Adrenal gland (tissue), 12 donors: ENCODE measurements around the gene PKMYT1. TPM values are rescaled to one million over a fixed set of nuclear protein-coding genes. Genes with fewer than 3 reads are reported as not detected.

ENCODE experiments used
- DNase-seq, 7 donors: peaks; one replicate each; pipeline ENCODE4 v3.0.0-alpha.2; 2019 to 2020
- H3K27ac ChIP-seq, 5 donors: fragments of 200-600 bp; sonication (generic) in 4 of 5; 1 replicate in 3 of 5; 2 replicates in 2 of 5; pipeline versions ENCODE4 v1.5.1 to v1.8.0; 2016 to 2020; ENCODE audit warnings: mild to moderate bottlenecking in 1 of 5
- H3K27me3 ChIP-seq: fragments of 200-600 bp; 2 replicates; pipeline ENCODE4 v1.8.0; 2021
- H3K36me3 ChIP-seq, 2 donors: fragments of 200-600 bp; replicated peaks in 1 of 2; 1 replicate in 1 of 2; 2 replicates in 1 of 2; pipeline versions ENCODE4 v1.5.1 to v1.8.0; 2018 to 2022
- H3K4me1 ChIP-seq, 2 donors: fragments of 200-600 bp; replicated peaks in 1 of 2; 1 replicate in 1 of 2; 2 replicates in 1 of 2; pipeline versions ENCODE4 v1.5.1 to v1.8.0; 2018 to 2021
- H3K4me3 ChIP-seq, 4 donors: fragments of 200-600 bp; sonication (generic) in 3 of 4; one replicate each; pipeline ENCODE4 v1.5.1; 2016 to 2018
- H3K9me3 ChIP-seq, 3 donors: fragments of 200-600 bp; sonication (generic) in 1 of 3; replicated peaks in 1 of 3; 1 replicate in 2 of 3; 2 replicates in 1 of 3; pipeline versions ENCODE4 v1.5.1 to v1.8.0; 2016 to 2021
- POLR2A ChIP-seq, 2 donors: fragments of 450-650 bp; IDR thresholded peaks; one replicate each; pipeline ENCODE4 v1.6.1; 2017; ENCODE audit warnings: antibody characterized with exemption in 2 of 2, mild to moderate bottlenecking in 2 of 2, moderate library complexity in 1 of 2
- WGBS, 4 donors: extraction: QIAGEN DNeasy Blood & Tissue Kit in 2 of 4; methylation state at CpG; one replicate each; pipeline versions ENCODE4 v1.1.5 to v1.1.7; 2013 to 2017; 5-methylcytosine and 5-hydroxymethylcytosine counted together
- intact Hi-C, 2 donors: fragments of 100-400 bp; cut with DNase I; formaldehyde crosslinking; loops; one replicate each; pipeline versions ENCODE4 v1.14.1 to v1.15.0; 2022 to 2023
- polyA plus RNA-seq, 3 donors: library from polyadenylated mRNA; stranded (reverse); fragments of 200-250 nt in 2 of 3; fragments of 350-450 nt in 1 of 3; fragmentation: Illumina TruSeq in 1 of 3; extraction: RNeasy Lipid Tissue Mini Kit (QIAGEN cat#74804) in 1 of 3; gene quantifications; one replicate each; pipeline ENCODE4 v1.2.3, GENCODE V29; 2013 to 2014
- total RNA-seq, 9 donors: library from RNA; depleted of rRNA in 4 of 9; stranded (reverse); fragments of >200 nt in 4 of 9; fragments of 120-200 nt in 1 of 9; fragmentation: NEBNext Ultra II Directional in 1 of 9; extraction: Animal tissue kit (Norgen Biotek cat#: 25700) in 1 of 9; gene quantifications; one replicate each; pipeline versions ENCODE4 v1.1.0 to v1.2.4, GENCODE V29; 2013 to 2023
- TF ChIP-seq, protein P1 (sequence below), 6 experiments: fragments of 450-650 bp in 4 of 6; fragments of 200-600 bp in 2 of 6; sonication (generic) in 1 of 6; IDR thresholded peaks; 1 replicate in 5 of 6; 2 replicates in 1 of 6; pipeline versions ENCODE4 v1.5.1 to v1.8.0; 2016 to 2021; ENCODE audit warnings: antibody characterized with exemption in 6 of 6, mild to moderate bottlenecking in 2 of 6, moderate library complexity in 1 of 6
- donor health status: healthy with polysubstance abuse.
- donor health status: Bipolar disorder and iron deficiency.
- donor health status: DM: yes; HTN: yes; CAD: no.
- donor health status: DM: no; HTN: no; CAD: no.
- donor health status: DM: no; HTN: no; CAD: no.
- donor health status: DM: yes; HTN: yes; CAD: no.

The PKMYT1 gene
- total and polyA plus RNA-seq, 12 donors: 0.46 to 7.0 (median 2.9) TPM

DNA sequence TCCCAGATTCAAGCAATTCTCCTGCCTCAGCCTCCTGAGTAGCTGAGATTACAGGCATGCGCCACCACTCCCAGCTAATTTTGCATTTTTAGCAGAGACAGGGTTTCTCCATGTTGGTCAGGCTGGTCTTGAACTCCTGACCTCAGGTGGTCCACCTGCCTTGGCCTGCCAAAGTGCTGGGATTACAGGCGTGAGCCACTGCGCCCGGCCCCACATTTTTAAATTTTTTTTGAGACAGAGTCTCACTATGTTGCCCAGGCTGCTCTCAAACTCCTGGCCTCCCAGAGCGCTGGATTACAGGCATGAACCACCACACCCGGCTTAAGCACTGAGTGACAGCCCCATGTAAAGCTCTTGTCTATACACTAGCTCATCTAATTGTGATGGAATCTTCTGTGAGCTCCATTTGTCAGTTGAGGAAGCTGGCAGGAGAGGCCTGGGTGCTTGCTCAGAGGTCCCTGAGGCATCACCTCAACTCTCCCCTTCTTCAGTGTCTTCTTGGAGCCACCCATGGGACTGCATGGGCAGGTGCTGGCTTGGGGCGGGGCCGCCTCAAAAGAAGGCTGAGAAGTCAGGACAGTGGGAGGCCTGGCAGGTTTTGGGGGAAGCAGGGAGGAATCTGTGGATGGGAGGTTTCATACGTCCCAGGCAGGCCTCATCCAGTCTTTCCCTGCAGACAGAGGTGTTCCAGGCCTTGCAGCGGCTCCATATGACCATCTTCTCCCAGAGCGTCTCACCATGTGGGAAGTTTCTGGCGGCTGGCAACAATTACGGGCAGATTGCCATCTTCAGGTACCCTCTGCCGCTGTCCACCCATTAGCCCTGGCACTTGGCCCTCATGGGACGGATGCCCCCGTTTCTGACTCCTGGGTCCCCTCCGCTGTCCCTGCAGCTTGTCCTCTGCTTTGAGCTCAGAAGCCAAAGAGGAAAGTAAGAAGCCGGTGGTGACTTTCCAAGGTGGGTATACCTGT, 45.1 kb upstream of the PKMYT1 start:
- intact Hi-C loops: no loop called here
- 89 to 95% (median 93%) methylated on average over 18 of the region's 18 CpGs for WGBS, 4 donors
- Histone ChIP-seq H3K36me3 (peaks cover 0 to 16% of the 10 kb centered on the region in 2 donors), H3K4me1 (peaks cover 25 to 57% of the 10 kb centered on the region in 2 donors), H3K27me3 (peaks cover 14% of the 10 kb centered on the region), H3K4me3 (no peak overlapping the region), H3K9me3 (no peaks in the 10 kb centered on the region), H3K27ac (no peak overlapping the region)
- DNase-seq: no peak
- TF ChIP-seq POLR2A (IDR thresholded peaks at IDR 0.05): no peak

DNA sequence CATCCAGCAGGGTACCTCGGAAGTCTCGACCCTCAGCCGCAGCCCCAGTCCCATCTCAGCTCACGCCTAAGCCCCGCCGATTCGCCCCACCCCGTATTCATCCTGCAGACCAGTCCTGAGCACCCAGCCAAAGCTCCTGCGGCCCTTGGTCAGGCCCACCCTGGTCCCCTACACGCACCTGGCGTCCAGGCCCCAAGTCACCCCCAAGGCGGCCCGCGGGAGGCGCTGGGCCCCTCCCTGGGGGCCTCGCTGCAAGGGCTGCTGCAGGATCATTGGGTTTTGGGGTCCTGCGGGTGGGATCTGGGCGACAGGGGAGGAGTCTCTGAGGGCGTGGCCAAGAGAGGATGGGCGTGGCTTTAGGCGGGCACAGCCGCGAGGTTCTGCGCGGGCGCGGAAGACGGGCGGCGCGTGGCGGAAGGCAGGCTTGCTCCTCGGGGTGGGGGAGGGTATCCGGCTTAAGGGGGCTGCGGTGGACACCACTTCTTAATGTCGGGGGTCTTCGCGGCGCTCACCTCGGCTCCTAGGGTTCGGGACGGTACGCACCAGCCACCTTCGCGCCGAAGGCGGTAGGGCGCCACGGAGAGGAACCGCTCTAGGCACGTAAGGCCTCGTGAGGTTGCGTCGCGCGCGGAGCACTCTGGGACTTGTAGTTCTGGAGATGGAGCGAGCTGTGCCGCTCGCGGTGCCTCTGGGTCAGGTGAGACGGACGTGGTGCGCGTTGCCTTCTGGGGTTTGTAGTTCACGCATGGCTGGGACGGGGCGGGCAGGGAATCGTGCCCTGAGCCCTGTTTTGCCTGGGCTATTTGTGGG, 43.6 kb upstream of the PKMYT1 start, which contains the start of the genes HCFC1R1 and THOC6:
Gene HCFC1R1, minus strand, starts transcription at position 274 of the 810 bp plus-strand sequence. Its CDS starts 1 bp downstream, at position 273.
Gene THOC6, plus strand, starts transcription at position 367 of the 810 bp plus-strand sequence. Its CDS starts 292 bp downstream, at position 659.
- peak within 1 kb of the TSS; percentile 56 to 96 (median 70) for H3K4me3 ChIP-seq
- no peaks in the 10 kb centered on the region for H3K27me3 ChIP-seq
- peak; percentile 96 to 99 (median 98) for DNase-seq
- H3K27ac ChIP-seq: peak within 1 kb of the TSS; percentile 88 to 99 (median 97)
- intact Hi-C loops: no loop called here
- TF ChIP-seq POLR2A (IDR thresholded peaks at IDR 0.05): peak; percentile 71 to 81
- TF ChIP-seq, protein P1, sequence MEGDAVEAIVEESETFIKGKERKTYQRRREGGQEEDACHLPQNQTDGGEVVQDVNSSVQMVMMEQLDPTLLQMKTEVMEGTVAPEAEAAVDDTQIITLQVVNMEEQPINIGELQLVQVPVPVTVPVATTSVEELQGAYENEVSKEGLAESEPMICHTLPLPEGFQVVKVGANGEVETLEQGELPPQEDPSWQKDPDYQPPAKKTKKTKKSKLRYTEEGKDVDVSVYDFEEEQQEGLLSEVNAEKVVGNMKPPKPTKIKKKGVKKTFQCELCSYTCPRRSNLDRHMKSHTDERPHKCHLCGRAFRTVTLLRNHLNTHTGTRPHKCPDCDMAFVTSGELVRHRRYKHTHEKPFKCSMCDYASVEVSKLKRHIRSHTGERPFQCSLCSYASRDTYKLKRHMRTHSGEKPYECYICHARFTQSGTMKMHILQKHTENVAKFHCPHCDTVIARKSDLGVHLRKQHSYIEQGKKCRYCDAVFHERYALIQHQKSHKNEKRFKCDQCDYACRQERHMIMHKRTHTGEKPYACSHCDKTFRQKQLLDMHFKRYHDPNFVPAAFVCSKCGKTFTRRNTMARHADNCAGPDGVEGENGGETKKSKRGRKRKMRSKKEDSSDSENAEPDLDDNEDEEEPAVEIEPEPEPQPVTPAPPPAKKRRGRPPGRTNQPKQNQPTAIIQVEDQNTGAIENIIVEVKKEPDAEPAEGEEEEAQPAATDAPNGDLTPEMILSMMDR (IDR thresholded peaks at IDR 0.05): peak in 2 of 6 experiments; percentile 6 to 16
- H3K4me1 ChIP-seq: peaks cover 29 to 58% of the 10 kb centered on the region in 2 donors
- no peaks in the 10 kb centered on the region for H3K9me3 ChIP-seq
- WGBS, 4 donors: 0% methylated on average over 14 to 69 of the region's 69 CpGs
- peaks cover 0 to 16% of the 10 kb centered on the region in 2 donors for H3K36me3 ChIP-seq

DNA sequence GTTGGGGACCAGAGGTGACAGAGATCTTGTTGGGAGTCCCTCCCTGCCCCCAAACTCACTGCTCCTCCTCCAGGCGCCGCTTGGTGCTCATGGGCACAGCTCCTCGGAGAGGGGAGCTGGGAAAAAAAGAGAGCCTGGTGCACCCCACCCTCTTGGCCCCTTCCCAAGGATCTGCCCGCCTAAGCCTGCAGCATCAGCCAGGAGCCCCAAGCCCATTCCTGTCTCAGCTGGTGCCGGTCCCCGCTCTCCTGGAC, 43.1 kb upstream of the PKMYT1 start:
- peak in 6 of 7 donors; percentile 44 to 77 (median 66) for DNase-seq
- WGBS, 4 donors: 19 to 43% (median 33%) methylated on average over 5 to 6 of the region's 6 CpGs
- no peak for TF ChIP-seq POLR2A (IDR thresholded peaks at IDR 0.05)
- TF ChIP-seq, protein P1 (IDR thresholded peaks at IDR 0.05): no peak
- H3K9me3 ChIP-seq: no peaks in the 10 kb centered on the region
- peak overlapping the region; percentile 88 to 99 (median 97) for H3K27ac ChIP-seq
- H3K36me3 ChIP-seq: peaks cover 0 to 16% of the 10 kb centered on the region in 2 donors
- H3K27me3 ChIP-seq: peaks cover 5% of the 10 kb centered on the region
- intact Hi-C loops: no loop called here
- H3K4me3 ChIP-seq: peak overlapping the region in 3 of 4 donors; percentile 60 to 96 (median 80)
- peaks cover 29 to 54% of the 10 kb centered on the region in 2 donors for H3K4me1 ChIP-seq

DNA sequence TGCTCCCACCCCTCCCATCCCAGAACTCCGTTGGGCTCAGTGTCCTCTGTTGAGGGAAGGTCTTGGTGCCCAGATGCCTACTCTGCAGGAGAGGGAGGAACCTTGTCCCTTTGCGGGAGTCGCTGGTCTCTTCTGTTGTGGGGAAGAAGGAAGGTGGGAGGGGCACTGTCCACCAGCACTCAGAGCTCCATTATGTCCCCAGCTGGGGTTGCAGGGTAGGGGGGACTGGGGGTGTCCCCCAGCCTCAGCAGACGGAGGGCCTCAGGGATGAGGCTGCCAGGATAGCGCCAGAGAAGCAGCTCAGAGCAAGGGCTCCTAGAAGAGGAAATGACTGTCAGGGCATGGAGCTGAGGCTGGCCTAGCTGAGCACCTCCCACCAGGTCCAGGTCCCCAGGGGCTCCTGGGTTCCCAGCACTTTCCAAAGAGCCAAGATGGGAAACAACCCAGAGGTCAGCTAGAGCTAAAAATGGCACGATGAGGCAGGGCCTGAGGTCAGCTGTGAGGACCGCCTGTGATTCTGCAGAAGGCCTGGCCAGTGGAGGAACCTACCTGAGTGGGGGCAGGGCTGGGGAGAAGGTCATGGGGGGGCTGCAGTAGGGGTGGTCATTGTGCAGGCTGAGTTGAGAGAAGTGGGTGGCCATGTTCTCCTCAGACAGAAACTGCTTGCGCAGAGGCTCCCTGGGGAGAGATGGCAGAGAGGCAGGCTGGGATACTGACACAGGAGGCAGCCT, 42.6 kb upstream of the PKMYT1 start:
- DNase-seq: peak in 2 of 7 donors; percentile 50 to 71
- intact Hi-C loops: no loop called here
- Histone ChIP-seq H3K36me3 (peaks cover 0 to 16% of the 10 kb centered on the region in 2 donors), H3K27ac (peak overlapping the region; percentile 88 to 99 (median 97)), H3K4me1 (peaks cover 29 to 53% of the 10 kb centered on the region in 2 donors), H3K9me3 (no peaks in the 10 kb centered on the region), H3K4me3 (peak overlapping the region in 2 of 4 donors; percentile 60 to 80), H3K27me3 (peaks cover 10% of the 10 kb centered on the region)
- 22 to 44% (median 32%) methylated on average over 5 to 8 of the region's 8 CpGs for WGBS, 4 donors
- TF ChIP-seq POLR2A (IDR thresholded peaks at IDR 0.05): no peak
- TF ChIP-seq, protein P1 (IDR thresholded peaks at IDR 0.05): no peak
